ES-I3 (cell line): ENCODE data around the gene NPSR1.
"Not testable (repeated sequence)": the region's sequence is repeated elsewhere in the genome, so short reads cannot be mapped to it uniquely, and the experiment has no call there.

ENCODE experiments used
- H3K36me3 ChIP-seq: 2 replicates; pipeline ENCODE4 v1.6.1; 2013; ENCODE audit warnings: mild to moderate bottlenecking, low read length, control low read depth, moderate library complexity; ENCODE audit not compliant: insufficient read depth
- H3K4me1 ChIP-seq: 2 replicates; pipeline ENCODE4 v1.6.1; 2013; ENCODE audit warnings: mild to moderate bottlenecking, control low read depth, low read length; ENCODE audit not compliant: insufficient read depth
- H3K9ac ChIP-seq: 2 replicates; pipeline ENCODE4 v1.6.1; 2013; ENCODE audit warnings: low read depth, mild to moderate bottlenecking, low read length, moderate library complexity
- H3K9me3 ChIP-seq: 2 replicates; pipeline ENCODE4 v1.6.1; 2013; ENCODE audit warnings: mild to moderate bottlenecking, low read length, moderate library complexity; ENCODE audit not compliant: control insufficient read depth, insufficient read depth

NPSR1 gene

GRCh38 chr7:34757570-34758110 is 99.6 kb downstream of the NPSR1 start:
- Histone ChIP-seq H3K4me1 (peaks cover 6% of the 10 kb centered on the region; the same call in 1 of the 2 replicates), H3K9me3 (no peaks in the 10 kb centered on the region), H3K36me3 (no peaks in the 10 kb centered on the region), H3K9ac (no peak overlapping the region)

- Histone ChIP-seq H3K36me3 (no peaks in the 10 kb centered on the region), H3K9ac (no peak overlapping the region), H3K9me3 (no peaks in the 10 kb centered on the region), H3K4me1 (peaks cover 5% of the 10 kb centered on the region; the same call in 1 of the 2 replicates)
Observed at GRCh38 chr7:34758111-34758601, 100.1 kb downstream of the NPSR1 start.

GRCh38 chr7:34759477-34760125 is 101.6 kb downstream of the NPSR1 start:
- Histone ChIP-seq H3K9ac (no peak overlapping the region), H3K36me3 (no peaks in the 10 kb centered on the region), H3K9me3 (no peaks in the 10 kb centered on the region), H3K4me1 (peaks cover 5% of the 10 kb centered on the region; the same call in 1 of the 2 replicates)

GRCh38 chr7:34760271-34760670 is 102.3 kb downstream of the NPSR1 start:
- Histone ChIP-seq H3K9ac (no peak overlapping the region), H3K9me3 (no peaks in the 10 kb centered on the region), H3K4me1 (peaks cover 5% of the 10 kb centered on the region; the same call in 1 of the 2 replicates), H3K36me3 (no peaks in the 10 kb centered on the region)

GRCh38 chr7:34761206-34761605 is 103.2 kb downstream of the NPSR1 start:
- no peak overlapping the region for H3K9ac ChIP-seq
- no peaks in the 10 kb centered on the region for H3K36me3 ChIP-seq
- no peaks in the 10 kb centered on the region for H3K4me1 ChIP-seq
- H3K9me3 ChIP-seq: no peaks in the 10 kb centered on the region

- no peaks in the 10 kb centered on the region for H3K36me3 ChIP-seq
- H3K9ac ChIP-seq: no peak overlapping the region
- no peaks in the 10 kb centered on the region for H3K4me1 ChIP-seq
- no peaks in the 10 kb centered on the region for H3K9me3 ChIP-seq
Observed at GRCh38 chr7:34761627-34762026, 103.6 kb downstream of the NPSR1 start.

GRCh38 chr7:34762764-34763163 is 104.7 kb downstream of the NPSR1 start:
- Histone ChIP-seq H3K9me3 (no peaks in the 10 kb centered on the region), H3K36me3 (no peaks in the 10 kb centered on the region), H3K9ac (no peak overlapping the region), H3K4me1 (no peaks in the 10 kb centered on the region)

- H3K9me3 ChIP-seq: no peaks in the 10 kb centered on the region
- no peak overlapping the region for H3K9ac ChIP-seq
- no peaks in the 10 kb centered on the region for H3K36me3 ChIP-seq
- no peaks in the 10 kb centered on the region for H3K4me1 ChIP-seq
Observed at GRCh38 chr7:34772296-34772938, 114.4 kb downstream of the NPSR1 start.

GRCh38 chr7:34776748-34777358 is 118.8 kb downstream of the NPSR1 start:
- H3K36me3 ChIP-seq: no peaks in the 10 kb centered on the region
- H3K9me3 ChIP-seq: no peaks in the 10 kb centered on the region
- no peaks in the 10 kb centered on the region for H3K4me1 ChIP-seq
- H3K9ac ChIP-seq: no peak overlapping the region

- Histone ChIP-seq H3K9ac (no peak overlapping the region), H3K36me3 (no peaks in the 10 kb centered on the region), H3K9me3 (no peaks in the 10 kb centered on the region), H3K4me1 (no peaks in the 10 kb centered on the region)
Observed at GRCh38 chr7:34780546-34780945, 122.5 kb downstream of the NPSR1 start.

GRCh38 chr7:34787586-34787985 is 129.6 kb downstream of the NPSR1 start:
- H3K9me3 ChIP-seq: no peaks in the 10 kb centered on the region
- no peak overlapping the region for H3K9ac ChIP-seq
- H3K36me3 ChIP-seq: no peaks in the 10 kb centered on the region
- H3K4me1 ChIP-seq: no peaks in the 10 kb centered on the region

- Histone ChIP-seq H3K9me3 (no peaks in the 10 kb centered on the region), H3K9ac (no peak overlapping the region), H3K4me1 (no peaks in the 10 kb centered on the region), H3K36me3 (no peaks in the 10 kb centered on the region)
Observed at GRCh38 chr7:34806831-34807230, 148.8 kb downstream of the NPSR1 start.

- H3K9ac ChIP-seq: no peak overlapping the region
- no peaks in the 10 kb centered on the region for H3K9me3 ChIP-seq
- no peaks in the 10 kb centered on the region for H3K36me3 ChIP-seq
- H3K4me1 ChIP-seq: no peaks in the 10 kb centered on the region
Observed at GRCh38 chr7:34807548-34808340, 149.7 kb downstream of the NPSR1 start.

GRCh38 chr7:34814203-34814842 is 156.3 kb downstream of the NPSR1 start:
- not testable (repeated sequence) for H3K9me3 ChIP-seq, H3K36me3 ChIP-seq, H3K9ac ChIP-seq, H3K4me1 ChIP-seq
